HCT116 (cell line): ENCODE results near the gene LYST. TPM values are rescaled to one million over a fixed set of nuclear protein-coding genes. Genes with fewer than 3 reads are reported as not detected.
A peak's percentile ranks its signal among the peaks of the same experiment; 100 is the strongest.

Experiments
- ATAC-seq: fragments of 200-7000 bp; cut with Tn5 transposase; 2 replicates; pipeline ENCODE4 v1.9.1; 2020; ENCODE audit warnings: mild to moderate bottlenecking, moderate library complexity
- Bru-seq: library from RNA; stranded (reverse); fragments of 400-500 nt; gene quantifications from one replicate; lab custom pipeline; 2021; lab: Mats Ljungman, UMichigan
- BruChase-seq, 2 experiments: library from RNA; stranded (reverse); fragments of 400-500 nt; gene quantifications; one replicate each; lab custom pipeline; 2021; lab: Mats Ljungman, UMichigan
- BruUV-seq: library from RNA; stranded (reverse); fragments of 400-500 nt; replicated peaks from 2 replicates; lab custom pipeline; 2021; lab: Mats Ljungman, UMichigan
- CTCF ChIA-PET: fragments of 300-600 bp; sonication (Branson Sonifier 250); formaldehyde crosslinking; loops from one replicate; lab custom pipeline; 2021; ENCODE audit warnings: antibody characterized with exemption; lab: Charles Lee
- POLR2A ChIA-PET: fragments of 300-600, 350-600 bp; sonication (Branson Sonifier 250); formaldehyde crosslinking; loops from one replicate; lab custom pipeline; 2021; ENCODE audit warnings: antibody characterized with exemption; lab: Charles Lee
- RAD21 ChIA-PET, 2 experiments: fragments of 300-600 bp; sonication (Branson Sonifier 250); formaldehyde crosslinking; loops; one replicate each; lab custom pipeline; 2023; ENCODE audit warnings: low total read pairs in 2 of 2; ENCODE audit not compliant: uncharacterized antibody in 2 of 2, unreplicated experiment in 2 of 2, low non-redundant PET in 1 of 2; lab: Charles Lee
- DNase-seq: peaks from one replicate; pipeline ENCODE4 v3.0.0-alpha.2; 2010; ENCODE audit warnings: low read depth, low spot score
- H2AFZ ChIP-seq: fragments of 200-600 bp; shearing (Covaris generic), sonication (generic); 2 replicates; pipeline ENCODE4 v1.6.1; 2017; ENCODE audit warnings: low read depth, mixed run types, mixed read lengths, antibody characterized with exemption, low read length; ENCODE audit not compliant: poor library complexity, severe bottlenecking
- H3K27ac ChIP-seq: 2 replicates; pipeline ENCODE4 v1.5.1; 2012; ENCODE audit warnings: low read depth, low read length
- H3K27me3 ChIP-seq: fragments of 200-600 bp; sonication (generic); 2 replicates; pipeline ENCODE4 v1.6.1; 2016; ENCODE audit warnings: mixed run types, low read length, mixed read lengths; ENCODE audit not compliant: insufficient read depth
- H3K36me3 ChIP-seq, 2 experiments: fragments of 200-500 bp in 1 of 2; fragments of 200-600 bp in 1 of 2; sonication (Bioruptor generic) in 1 of 2; sonication (generic) in 1 of 2; 2 replicates each; pipeline versions ENCODE4 v1.5.1 to v1.6.1; 2014 to 2016; ENCODE audit warnings: low read length in 2 of 2, inconsistent platforms in 1 of 2, mixed read lengths in 1 of 2, mixed run types in 1 of 2; ENCODE audit not compliant: insufficient read depth in 2 of 2, control insufficient read depth in 1 of 2
- H3K4me1 ChIP-seq, 2 experiments: fragments of 200-600 bp in 1 of 2; sonication (generic) in 1 of 2; 2 replicates each; pipeline versions ENCODE4 v1.5.1 to v1.6.1; 2012 to 2017; ENCODE audit warnings: low read length in 2 of 2, inconsistent platforms in 1 of 2, mild to moderate bottlenecking in 1 of 2, mixed read lengths in 1 of 2, mixed run types in 1 of 2, moderate library complexity in 1 of 2; ENCODE audit not compliant: insufficient read depth in 2 of 2, control insufficient read depth in 1 of 2
- H3K4me2 ChIP-seq: fragments of 200-600 bp; sonication (generic); 2 replicates; pipeline ENCODE4 v1.6.1; 2017; ENCODE audit warnings: mixed run types, low read length, mixed read lengths
- H3K4me3 ChIP-seq, 2 experiments: fragments of 200-600 bp in 1 of 2; sonication (generic) in 1 of 2; replicated peaks in 1 of 2; 2 replicates each; pipeline ENCODE4 v1.5.1; 2011 to 2016; ENCODE audit warnings: low read length in 2 of 2, control low read depth in 1 of 2, low read depth in 1 of 2, mild to moderate bottlenecking in 1 of 2, mixed read lengths in 1 of 2, mixed run types in 1 of 2
- H3K79me2 ChIP-seq: fragments of 200-600 bp; sonication (generic); 2 replicates; pipeline ENCODE4 v1.6.1; 2017; ENCODE audit warnings: mild to moderate bottlenecking, mixed run types, low read length, moderate library complexity, mixed read lengths; ENCODE audit not compliant: insufficient read depth
- H3K9ac ChIP-seq: fragments of 200-600 bp; sonication (generic); 2 replicates; pipeline ENCODE4 v1.6.1; 2016; ENCODE audit warnings: low read length, mixed read lengths
- H3K9me2 ChIP-seq: fragments of 200-600 bp; sonication (generic), shearing (Covaris generic); 2 replicates; pipeline ENCODE4 v1.6.1; 2017; ENCODE audit warnings: mixed run types, mild to moderate bottlenecking, moderate library complexity; ENCODE audit not compliant: insufficient read depth
- H3K9me3 ChIP-seq, 2 experiments: fragments of 200-500 bp in 1 of 2; fragments of 200-600 bp in 1 of 2; sonication (Bioruptor generic) in 1 of 2; sonication (generic) in 1 of 2; 2 replicates each; pipeline ENCODE4 v1.6.1; 2014 to 2017; ENCODE audit warnings: low read length in 2 of 2, mixed read lengths in 2 of 2, inconsistent platforms in 1 of 2, low read depth in 1 of 2, mild to moderate bottlenecking in 1 of 2, mixed run types in 1 of 2, moderate library complexity in 1 of 2; ENCODE audit not compliant: control insufficient read depth in 1 of 2, insufficient read depth in 1 of 2
- H4K20me1 ChIP-seq: fragments of 200-600 bp; sonication (generic), shearing (Covaris generic); 2 replicates; pipeline ENCODE4 v1.6.1; 2017; ENCODE audit warnings: mixed run types, mild to moderate bottlenecking, moderate library complexity; ENCODE audit not compliant: insufficient read depth
- ATF3 ChIP-seq: IDR thresholded peaks from 2 replicates; pipeline ENCODE4 v1.6.1; 2012
- CBX3 ChIP-seq: IDR thresholded peaks from 2 replicates; pipeline ENCODE4 v1.6.1; 2012; ENCODE audit warnings: low read depth
- CEBPB ChIP-seq: IDR thresholded peaks from 2 replicates; pipeline ENCODE4 v1.6.1; 2012; ENCODE audit warnings: low read depth
- CTCF ChIP-seq, 3 experiments: fragments of 200-600 bp in 1 of 3; sonication (generic) in 1 of 3; IDR thresholded peaks in 2 of 3; conservative IDR thresholded peaks in 1 of 3; 2 replicates each; pipeline ENCODE4 v1.5.1; 2012 to 2017; ENCODE audit warnings: low read depth in 2 of 3, low read length in 2 of 3, antibody characterized with exemption in 1 of 3, borderline replicate concordance in 1 of 3, control low read depth in 1 of 3, mild to moderate bottlenecking in 1 of 3, mixed read lengths in 1 of 3, mixed run types in 1 of 3, moderate library complexity in 1 of 3; ENCODE audit not compliant: insufficient read depth in 1 of 3
- EGR1 ChIP-seq: IDR thresholded peaks from 2 replicates; pipeline ENCODE4 v1.6.1; 2012; ENCODE audit warnings: low read depth
- ELF1 ChIP-seq: IDR thresholded peaks from 2 replicates; pipeline ENCODE4 v1.6.1; 2012; ENCODE audit warnings: low read depth, borderline replicate concordance
- EZH2 ChIP-seq: fragments of 200-600 bp; sonication (generic); IDR thresholded peaks from 2 replicates; pipeline ENCODE4 v1.6.1; 2017; ENCODE audit warnings: antibody characterized with exemption, mixed run types
- EZH2phosphoT487 ChIP-seq: fragments of 200-600 bp; IDR thresholded peaks from 2 replicates; pipeline ENCODE4 v1.6.1; 2018; ENCODE audit warnings: antibody characterized with exemption, borderline replicate concordance
- FOSL1 ChIP-seq: IDR thresholded peaks from 2 replicates; pipeline ENCODE4 v1.6.1; 2012; ENCODE audit warnings: low read depth
- JUND ChIP-seq: IDR thresholded peaks from 2 replicates; pipeline ENCODE4 v1.6.1; 2012
- MAX ChIP-seq: IDR thresholded peaks from 2 replicates; pipeline ENCODE4 v1.6.1; 2012
- POLR2A ChIP-seq: IDR thresholded peaks from 2 replicates; pipeline ENCODE4 v1.7.0; 2011; ENCODE audit warnings: borderline replicate concordance; ENCODE audit not compliant: insufficient read depth, insufficient read length; ENCODE audit errors: extremely low read depth
- POLR2AphosphoS5 ChIP-seq: IDR thresholded peaks from 2 replicates; pipeline ENCODE4 v1.6.1; 2011; ENCODE audit warnings: mild to moderate bottlenecking, low read depth, low read length, moderate library complexity
- RAD21 ChIP-seq: IDR thresholded peaks from 2 replicates; pipeline ENCODE4 v1.6.1; 2012; ENCODE audit warnings: low read depth, mild to moderate bottlenecking
- SIN3A ChIP-seq: IDR thresholded peaks from 2 replicates; pipeline ENCODE4 v1.6.1; 2012; ENCODE audit warnings: low read depth
- SP1 ChIP-seq: IDR thresholded peaks from 2 replicates; pipeline ENCODE4 v1.6.1; 2012; ENCODE audit warnings: low read depth
- SRF ChIP-seq: IDR thresholded peaks from 2 replicates; pipeline ENCODE4 v1.6.1; 2012; ENCODE audit warnings: low read depth
- TCF7L2 ChIP-seq: IDR thresholded peaks from 2 replicates; pipeline ENCODE4 v1.7.0; 2011; ENCODE audit warnings: borderline replicate concordance, inconsistent platforms; ENCODE audit not compliant: insufficient read depth, insufficient read length; ENCODE audit errors: extremely low read depth
- YY1 ChIP-seq: IDR thresholded peaks from 2 replicates; pipeline ENCODE4 v1.6.1; 2011; ENCODE audit warnings: low read length, low read depth, moderate library complexity, mild to moderate bottlenecking; ENCODE audit not compliant: insufficient replicate concordance; ENCODE audit errors: extremely low read depth
- ZBTB33 ChIP-seq: IDR thresholded peaks from 2 replicates; pipeline ENCODE4 v1.6.1; 2011; ENCODE audit warnings: mild to moderate bottlenecking, low read length, moderate library complexity; ENCODE audit not compliant: insufficient replicate concordance; ENCODE audit errors: extremely low read depth
- ZFX ChIP-seq: fragments of 450-650 bp; IDR thresholded peaks from 2 replicates; pipeline ENCODE4 v1.6.1; 2017
- ZNF274 ChIP-seq: fragments of 200-500 bp; sonication (Bioruptor generic); IDR thresholded peaks from 2 replicates; pipeline ENCODE4 v1.6.1; 2014; ENCODE audit warnings: mild to moderate bottlenecking, low read depth, low read length, inconsistent platforms
- intact Hi-C: fragments of 100-400 bp; cut with micrococcal nuclease; formaldehyde crosslinking; loops from 2 replicates; pipeline ENCODE4 v1.10.0; 2022
- long read RNA-seq: library from polyadenylated mRNA; unstranded; transcript quantifications from one replicate; pipeline ENCODE4 v2.0.0, GENCODE V29; 2021; ENCODE audit not compliant: unreplicated experiment
- polyA plus RNA-seq: library from polyadenylated mRNA; unstranded; fragments of >200 nt; gene quantifications from 2 replicates; pipeline ENCODE4 v1.2.1, GENCODE V29; 2012; ENCODE audit warnings: missing spikeins
- total RNA-seq: library from RNA; stranded (reverse); gene quantifications from one replicate; pipeline ENCODE4 v1.2.1, GENCODE V29; 2021; ENCODE audit not compliant: unreplicated experiment

LYST gene
- 6.6 TPM for total RNA-seq
- polyA plus RNA-seq, result 2.4 and 2.6 TPM in 2 replicates
- percentile 54 among the genes with signal in this experiment for Bru-seq, nascent RNA
- BruChase-seq, experiment 1, labeled RNA remaining after a 6-hour chase, result percentile 54 among the genes with signal in this experiment
- percentile 59 among the genes with signal in this experiment for BruChase-seq, experiment 2, labeled RNA remaining after a 2-hour chase
- long read RNA-seq, partial matches to known transcripts, result 6 of 10 reads
- long read RNA-seq, other reads (novel, unspliced or antisense), result 4 of 10 reads

GRCh38 chr1:235866205-235866912 is at the start of gene LYST:
Gene LYST (minus strand): TSS chr1:235866906. CDS start chr1:235830417, 36,489 bp downstream.
- peak within 1 kb of the TSS; percentile 87 for H3K4me2 ChIP-seq
- intact Hi-C loops, result loop anchor here (1.0 to 5.0 kb wide), 3 partner anchors 46 to 105 kb away; no protein-coding TSS in a partner anchor
- no peaks in the 10 kb centered on the region for H3K27me3 ChIP-seq
- H3K9me2 ChIP-seq, result no peaks in the 10 kb centered on the region
- peak within 1 kb of the TSS; percentile 62 for H3K9ac ChIP-seq
- no peaks in the 10 kb centered on the region for H3K9me3 ChIP-seq
- CTCF ChIA-PET, result interaction anchor here (0.6 to 2.3 kb wide), 3 partner anchors 80 to 105 kb away, joined by 3 to 15 read pairs (median 8); no protein-coding TSS in a partner anchor
- H3K36me3 ChIP-seq, result no peaks in the 10 kb centered on the region
- H3K79me2 ChIP-seq, result 0 out of 2 replicates have a peak, but pooled peaks cover 4% of the 10 kb centered on the region
- peak within 1 kb of the TSS; percentile 46 for H3K27ac ChIP-seq
- DNase-seq (no peak), ATAC-seq (peak; percentile 62)
- RAD21 ChIA-PET, result interaction anchor here (1.4 to 1.6 kb wide), 1 partner anchor 105 kb away, joined by 5 to 6 read pairs; no protein-coding TSS in a partner anchor
- no TSS peak for BruUV-seq
- H3K4me1 ChIP-seq, result peaks cover 9 to 20% of the 10 kb centered on the region in 2 experiments; a peak in 2 of 4 replicates
- H2AFZ ChIP-seq, result peak within 1 kb of the TSS; percentile 29
- POLR2A ChIA-PET, result interaction anchor here (0.7 kb wide), 1 partner anchor 12 kb away, joined by 3 read pairs; no protein-coding TSS in a partner anchor
- no peaks in the 10 kb centered on the region for H4K20me1 ChIP-seq
- H3K4me3 ChIP-seq, result peak within 1 kb of the TSS; percentile 66 to 69
- peak; percentile 38; the same call in 1 of the 2 replicates for TF ChIP-seq MAX
- no peak for TF ChIP-seq ELF1
- no peak for TF ChIP-seq CEBPB
- no peak for TF ChIP-seq EGR1
- TF ChIP-seq POLR2AphosphoS5, result no peak; the same call in 1 of the 2 replicates
- TF ChIP-seq RAD21, result peak; percentile 70
- TF ChIP-seq FOSL1, result no peak
- no peak for TF ChIP-seq POLR2A
- peak; percentile 38; the same call in 1 of the 2 replicates for TF ChIP-seq ZFX
- no peak for TF ChIP-seq SRF
- TF ChIP-seq CBX3, result no peak
- TF ChIP-seq EZH2, result no peak
- no peak for TF ChIP-seq YY1
- no peak for TF ChIP-seq ZNF274
- no peak for TF ChIP-seq ATF3
- TF ChIP-seq SIN3A, result peak; percentile 72
- TF ChIP-seq ZBTB33, result no peak
- no peak for TF ChIP-seq SP1
- TF ChIP-seq CTCF (IDR thresholded peaks at IDR 0.05 in 2 of 3, conservative IDR thresholded peaks at IDR 0.05 in 1 of 3; ENCODE audit: borderline replicate concordance in 1 of 3, insufficient read depth in 1 of 3, low read depth in 2 of 3, low read length in 2 of 3), result peak; percentile 23 to 47 (median 36); a peak in 2 of 6 replicates
- no peak for TF ChIP-seq TCF7L2
- no peak for TF ChIP-seq EZH2phosphoT487
- TF ChIP-seq JUND, result no peak
